GM12875 (cell line): ENCODE data around the gene ECI1.
"Not testable (repeated sequence)": the region's sequence is repeated elsewhere in the genome, so short reads cannot be mapped to it uniquely, and the experiment has no call there.

Experiments
- H3K4me3 ChIP-seq: one replicate; pipeline ENCODE4 v1.5.1; 2011; ENCODE audit warnings: low read depth, low read length, control low read depth
- CTCF ChIP-seq: IDR thresholded peaks from 2 replicates; pipeline ENCODE4 v1.5.1; 2011; ENCODE audit warnings: low read depth, mild to moderate bottlenecking, control low read depth, inconsistent platforms, low read length, moderate library complexity, borderline replicate concordance; ENCODE audit not compliant: insufficient read depth

Gene ECI1

GRCh38 chr16:2246301-2246885, 5.0 kb downstream of the ECI1 start:
- TF ChIP-seq CTCF, result no peak
- H3K4me3 ChIP-seq, result no peak overlapping the region

DNA sequence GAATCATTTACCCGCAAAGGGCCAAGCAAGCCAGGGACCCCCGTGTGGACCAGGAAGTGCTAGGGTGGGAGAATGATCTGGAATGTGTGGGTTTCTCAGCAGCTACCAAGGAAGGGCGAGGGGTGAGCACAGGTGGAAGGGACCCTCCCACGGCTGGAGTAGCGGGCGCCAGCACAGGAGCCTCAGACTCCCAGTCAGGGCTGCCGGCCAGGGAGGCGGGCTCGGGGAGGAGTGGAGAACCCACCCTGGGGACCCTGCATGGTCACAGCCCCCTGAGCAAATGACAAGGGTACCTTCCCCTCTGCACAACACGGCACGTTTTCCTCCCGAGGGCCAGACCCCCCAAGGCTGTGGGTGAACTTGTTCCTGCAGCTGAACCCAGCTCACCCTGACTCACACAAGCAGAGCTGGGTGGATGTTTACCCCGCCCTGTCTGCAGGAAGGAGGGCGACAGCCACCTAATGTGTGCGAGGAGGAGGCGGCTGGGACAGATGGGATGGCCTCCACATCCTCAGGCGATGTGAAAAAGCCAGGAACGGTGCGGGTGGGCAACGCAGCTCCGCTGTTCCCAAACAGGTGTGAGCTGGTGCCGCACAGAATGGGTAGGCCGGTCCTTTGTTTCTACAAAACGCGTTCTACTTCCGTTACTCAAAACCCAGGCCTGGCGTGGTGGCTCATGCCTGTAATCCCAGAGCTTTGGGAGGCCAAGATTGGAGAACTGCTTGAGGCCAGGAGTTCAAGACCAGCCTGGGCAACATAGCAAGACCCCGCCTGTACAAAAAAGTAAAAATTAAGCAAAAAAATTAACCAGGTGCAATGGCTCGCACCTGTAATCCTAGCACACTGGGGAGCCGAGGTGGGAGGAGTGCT, 6.2 kb downstream of the ECI1 start:
- no peak overlapping the region for H3K4me3 ChIP-seq
- TF ChIP-seq CTCF, result no peak

GRCh38 chr16:2244301-2244700, 7.1 kb downstream of the ECI1 start:
- TF ChIP-seq CTCF, result no peak
- no peak overlapping the region for H3K4me3 ChIP-seq

- no peak overlapping the region for H3K4me3 ChIP-seq
- TF ChIP-seq CTCF, result no peak
Measured at GRCh38 chr16:2243781-2244180, 7.6 kb downstream of the ECI1 start.

DNA sequence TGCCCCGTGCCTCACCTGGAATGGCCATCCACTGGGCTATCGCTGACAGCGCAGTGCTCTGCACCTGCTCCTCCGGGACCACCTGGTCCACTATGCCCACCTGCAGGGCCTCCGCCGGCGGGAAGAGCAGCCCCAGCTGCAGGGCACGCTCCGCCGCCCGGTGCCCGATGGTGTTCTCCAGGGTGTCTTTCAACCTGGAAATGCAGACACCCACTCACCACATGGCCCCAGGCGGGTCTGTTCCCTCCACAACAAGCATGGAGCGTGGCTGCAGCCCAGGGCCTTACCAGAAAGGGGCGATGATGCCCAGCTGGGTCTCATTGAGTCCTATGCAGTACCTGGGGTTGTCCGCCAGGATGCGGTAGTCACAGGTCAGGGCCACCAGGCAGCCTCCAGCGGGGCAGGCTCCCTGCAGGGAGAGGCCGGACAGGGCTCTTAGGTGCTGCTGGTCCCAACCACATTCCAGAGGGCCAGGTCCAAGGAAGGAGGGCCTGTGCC, 8.3 kb downstream of the ECI1 start:
- peak; percentile 41; the same call in 1 of the 2 replicates for TF ChIP-seq CTCF
- H3K4me3 ChIP-seq, result no peak overlapping the region

DNA sequence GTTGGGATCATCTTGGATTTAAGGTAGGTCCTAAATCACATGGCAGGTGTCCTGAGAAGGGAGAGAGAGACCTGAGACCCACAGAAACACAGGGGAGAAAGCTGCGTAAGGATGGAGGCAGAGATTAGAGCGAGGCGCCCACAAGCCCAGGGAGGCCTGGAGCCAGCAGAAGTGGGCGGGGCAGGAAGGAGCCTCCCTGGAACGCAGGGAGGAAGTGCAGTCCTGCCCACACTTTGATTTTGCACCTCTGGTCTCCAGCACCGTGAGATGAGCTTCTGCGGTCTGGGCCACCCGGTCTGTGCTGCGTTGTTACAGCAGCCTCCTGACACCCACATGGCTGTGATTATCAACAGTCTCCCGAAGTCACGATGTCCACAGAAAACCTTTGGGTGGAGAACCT, 8.8 kb downstream of the ECI1 start:
- no peak for TF ChIP-seq CTCF
- no peak overlapping the region for H3K4me3 ChIP-seq

DNA sequence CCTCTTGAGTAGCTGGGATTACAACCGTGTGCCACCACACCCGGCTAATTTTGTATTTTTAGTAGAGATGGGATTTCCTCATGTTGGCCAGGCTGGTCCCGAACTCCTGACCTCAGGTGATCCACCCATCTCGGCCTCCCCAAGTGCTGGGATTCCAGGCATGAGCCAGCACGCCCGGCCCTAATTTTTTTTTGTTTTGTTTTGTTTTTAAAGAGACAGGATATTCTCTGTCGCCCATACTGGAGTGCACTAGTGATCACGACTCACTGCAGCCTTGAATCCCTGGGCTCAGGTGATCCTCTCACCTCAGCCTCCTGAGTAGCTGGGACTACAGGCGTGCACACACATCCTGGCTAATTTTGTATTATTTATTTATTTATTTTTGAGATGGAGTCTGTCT, 11.1 kb downstream of the ECI1 start:
- not testable (repeated sequence) for H3K4me3 ChIP-seq
